Measurements from ENCODE around the gene PAX5.

Gene PAX5

GRCh38 chr9:36846621-36847020, 187.4 kb downstream of the PAX5 start:
- Histone ChIP-seq H2BK12ac (ENCODE audit: low read length) (no peak overlapping the region), H3K36me3 (replicated peaks in 1 of 2; ENCODE audit: control insufficient read depth in 2 of 2, insufficient read depth in 2 of 2, low read length in 2 of 2) (peaks cover 0 to 58% of the 10 kb centered on the region in 2 donors), H3K9ac (ENCODE audit: low read depth, low read length, poor library complexity) (no peak overlapping the region), H3K4ac (ENCODE audit: low read length) (no peak overlapping the region), H3K4me2 (ENCODE audit: insufficient read depth, low read length, poor library complexity, severe bottlenecking) (no peak overlapping the region), H4K91ac (ENCODE audit: low read depth, low read length, poor library complexity) (no peak overlapping the region), H3K4me3 (ENCODE audit: low read length in 2 of 2) (no peak overlapping the region), H3K14ac (ENCODE audit: low read length) (no peak overlapping the region), H3K4me1 (ENCODE audit: control insufficient read depth in 2 of 2, insufficient read depth in 1 of 2, low read depth in 1 of 2, low read length in 2 of 2) (peaks cover 9 to 26% of the 10 kb centered on the region in 2 donors), H3K27me3 (ENCODE audit: control insufficient read depth in 3 of 3, insufficient read depth in 3 of 3, low read depth in 1 of 3, low read length in 3 of 3) (peaks cover 0 to 2% (median 0%) of the 10 kb centered on the region in 3 experiments), H2AFZ (ENCODE audit: low read length) (no peak overlapping the region), H3K23ac (ENCODE audit: low read depth, low read length, poor library complexity) (no peak overlapping the region), H4K8ac (ENCODE audit: low read depth, low read length) (no peak overlapping the region), H2BK120ac (ENCODE audit: low read depth, low read length) (no peak overlapping the region), H3K79me1 (ENCODE audit: low read depth, low read length) (no peaks in the 10 kb centered on the region), H2AK5ac (ENCODE audit: low read depth, low read length) (no peak overlapping the region), H2BK5ac (ENCODE audit: low read length) (no peak overlapping the region), H3K18ac (ENCODE audit: low read length) (peak overlapping the region; percentile 8), H3K9me3 (replicated peaks in 1 of 2; ENCODE audit: control insufficient read depth in 2 of 2, insufficient read depth in 1 of 2, low read depth in 1 of 2, low read length in 2 of 2) (no peaks in the 10 kb centered on the region), H2BK15ac (ENCODE audit: low read length) (no peak overlapping the region), H3K27ac (replicated peaks; ENCODE audit: low read length) (no peak overlapping the region)
- no CpG with 5 or more reads among the region's 8 CpGs for WGBS, 2 donors (ENCODE audit: extremely low coverage in 2 of 2, insufficient read length in 2 of 2, insufficient replicate concordance in 1 of 2)
- DNase-seq (ENCODE audit: low spot score): no peak

GRCh38 chr9:36845844-36846243, 188.2 kb downstream of the PAX5 start:
- Histone ChIP-seq H2BK5ac (ENCODE audit: low read length) (no peak overlapping the region), H3K23ac (ENCODE audit: low read depth, low read length, poor library complexity) (no peak overlapping the region), H3K4me1 (ENCODE audit: control insufficient read depth in 2 of 2, insufficient read depth in 1 of 2, low read depth in 1 of 2, low read length in 2 of 2) (peaks cover 9 to 29% of the 10 kb centered on the region in 2 donors), H4K91ac (ENCODE audit: low read depth, low read length, poor library complexity) (no peak overlapping the region), H2AK5ac (ENCODE audit: low read depth, low read length) (no peak overlapping the region), H3K9me3 (replicated peaks in 1 of 2; ENCODE audit: control insufficient read depth in 2 of 2, insufficient read depth in 1 of 2, low read depth in 1 of 2, low read length in 2 of 2) (no peaks in the 10 kb centered on the region), H4K8ac (ENCODE audit: low read depth, low read length) (no peak overlapping the region), H3K18ac (ENCODE audit: low read length) (no peak overlapping the region), H3K27ac (replicated peaks; ENCODE audit: low read length) (no peak overlapping the region), H2BK120ac (ENCODE audit: low read depth, low read length) (no peak overlapping the region), H3K4me3 (ENCODE audit: low read length in 2 of 2) (no peak overlapping the region), H2BK12ac (ENCODE audit: low read length) (no peak overlapping the region), H3K4me2 (ENCODE audit: insufficient read depth, low read length, poor library complexity, severe bottlenecking) (no peak overlapping the region), H3K4ac (ENCODE audit: low read length) (no peak overlapping the region), H3K36me3 (replicated peaks in 1 of 2; ENCODE audit: control insufficient read depth in 2 of 2, insufficient read depth in 2 of 2, low read length in 2 of 2) (peaks cover 0 to 51% of the 10 kb centered on the region in 2 donors), H3K79me1 (ENCODE audit: low read depth, low read length) (no peaks in the 10 kb centered on the region), H3K14ac (ENCODE audit: low read length) (no peak overlapping the region), H2BK15ac (ENCODE audit: low read length) (no peak overlapping the region), H2AFZ (ENCODE audit: low read length) (no peak overlapping the region), H3K27me3 (ENCODE audit: control insufficient read depth in 3 of 3, insufficient read depth in 3 of 3, low read depth in 1 of 3, low read length in 3 of 3) (peaks cover 0 to 2% (median 0%) of the 10 kb centered on the region in 3 experiments), H3K9ac (ENCODE audit: low read depth, low read length, poor library complexity) (no peak overlapping the region)
- WGBS, 2 donors (ENCODE audit: extremely low coverage in 2 of 2, insufficient read length in 2 of 2, insufficient replicate concordance in 1 of 2): no CpG with 5 or more reads among the region's 2 CpGs
- no peak for DNase-seq (ENCODE audit: low spot score)

GRCh38 chr9:36844961-36845360, 189.1 kb downstream of the PAX5 start:
- no peak overlapping the region for H3K18ac ChIP-seq (ENCODE audit: low read length)
- no peak overlapping the region for H2AFZ ChIP-seq (ENCODE audit: low read length)
- DNase-seq (ENCODE audit: low spot score): no peak
- no peak overlapping the region for H3K9ac ChIP-seq (ENCODE audit: low read depth, low read length, poor library complexity)
- peak overlapping the region; percentile 24 for H2AK5ac ChIP-seq (ENCODE audit: low read depth, low read length)
- no peak overlapping the region for H2BK12ac ChIP-seq (ENCODE audit: low read length)
- H3K14ac ChIP-seq (ENCODE audit: low read length): no peak overlapping the region
- WGBS, 2 donors (ENCODE audit: extremely low coverage in 2 of 2, insufficient read length in 2 of 2, insufficient replicate concordance in 1 of 2): no CpG with 5 or more reads among the region's 1 CpG
- H3K27me3 ChIP-seq (ENCODE audit: control insufficient read depth in 3 of 3, insufficient read depth in 3 of 3, low read depth in 1 of 3, low read length in 3 of 3): peaks cover 0 to 2% (median 0%) of the 10 kb centered on the region in 3 experiments
- H3K36me3 ChIP-seq (replicated peaks in 1 of 2; ENCODE audit: control insufficient read depth in 2 of 2, insufficient read depth in 2 of 2, low read length in 2 of 2): peaks cover 0 to 58% of the 10 kb centered on the region in 2 donors
- H4K8ac ChIP-seq (ENCODE audit: low read depth, low read length): no peak overlapping the region
- H3K4me1 ChIP-seq (ENCODE audit: control insufficient read depth in 2 of 2, insufficient read depth in 1 of 2, low read depth in 1 of 2, low read length in 2 of 2): peaks cover 9 to 29% of the 10 kb centered on the region in 2 donors
- no peak overlapping the region for H3K4ac ChIP-seq (ENCODE audit: low read length)
- H3K4me2 ChIP-seq (ENCODE audit: insufficient read depth, low read length, poor library complexity, severe bottlenecking): no peak overlapping the region
- no peak overlapping the region for H2BK120ac ChIP-seq (ENCODE audit: low read depth, low read length)
- H4K91ac ChIP-seq (ENCODE audit: low read depth, low read length, poor library complexity): no peak overlapping the region
- no peak overlapping the region for H2BK5ac ChIP-seq (ENCODE audit: low read length)
- H2BK15ac ChIP-seq (ENCODE audit: low read length): no peak overlapping the region
- no peak overlapping the region for H3K27ac ChIP-seq (replicated peaks; ENCODE audit: low read length)
- no peaks in the 10 kb centered on the region for H3K79me1 ChIP-seq (ENCODE audit: low read depth, low read length)
- H3K4me3 ChIP-seq (ENCODE audit: low read length in 2 of 2): no peak overlapping the region
- H3K23ac ChIP-seq (ENCODE audit: low read depth, low read length, poor library complexity): no peak overlapping the region
- H3K9me3 ChIP-seq (replicated peaks in 1 of 2; ENCODE audit: control insufficient read depth in 2 of 2, insufficient read depth in 1 of 2, low read depth in 1 of 2, low read length in 2 of 2): no peaks in the 10 kb centered on the region

- Histone ChIP-seq H3K23ac (ENCODE audit: low read depth, low read length, poor library complexity) (no peak overlapping the region), H3K18ac (ENCODE audit: low read length) (no peak overlapping the region), H4K91ac (ENCODE audit: low read depth, low read length, poor library complexity) (no peak overlapping the region), H2AFZ (ENCODE audit: low read length) (no peak overlapping the region), H3K4ac (ENCODE audit: low read length) (no peak overlapping the region), H3K27me3 (ENCODE audit: control insufficient read depth in 3 of 3, insufficient read depth in 3 of 3, low read depth in 1 of 3, low read length in 3 of 3) (peaks cover 0 to 2% (median 0%) of the 10 kb centered on the region in 3 experiments), H3K9ac (ENCODE audit: low read depth, low read length, poor library complexity) (no peak overlapping the region), H3K4me1 (ENCODE audit: control insufficient read depth in 2 of 2, insufficient read depth in 1 of 2, low read depth in 1 of 2, low read length in 2 of 2) (peaks cover 9 to 27% of the 10 kb centered on the region in 2 donors), H3K14ac (ENCODE audit: low read length) (no peak overlapping the region), H3K4me3 (ENCODE audit: low read length in 2 of 2) (no peak overlapping the region), H2BK5ac (ENCODE audit: low read length) (no peak overlapping the region), H2BK120ac (ENCODE audit: low read depth, low read length) (no peak overlapping the region), H3K4me2 (ENCODE audit: insufficient read depth, low read length, poor library complexity, severe bottlenecking) (no peak overlapping the region), H3K27ac (replicated peaks; ENCODE audit: low read length) (no peak overlapping the region), H2AK5ac (ENCODE audit: low read depth, low read length) (no peak overlapping the region), H3K9me3 (replicated peaks in 1 of 2; ENCODE audit: control insufficient read depth in 2 of 2, insufficient read depth in 1 of 2, low read depth in 1 of 2, low read length in 2 of 2) (no peaks in the 10 kb centered on the region), H3K36me3 (replicated peaks in 1 of 2; ENCODE audit: control insufficient read depth in 2 of 2, insufficient read depth in 2 of 2, low read length in 2 of 2) (peaks cover 0 to 68% of the 10 kb centered on the region in 2 donors), H2BK12ac (ENCODE audit: low read length) (no peak overlapping the region), H3K79me1 (ENCODE audit: low read depth, low read length) (no peaks in the 10 kb centered on the region), H2BK15ac (ENCODE audit: low read length) (no peak overlapping the region), H4K8ac (ENCODE audit: low read depth, low read length) (no peak overlapping the region)
- DNase-seq (ENCODE audit: low spot score): no peak
- no CpG with 5 or more reads among the region's 1 CpG for WGBS, 2 donors (ENCODE audit: extremely low coverage in 2 of 2, insufficient read length in 2 of 2, insufficient replicate concordance in 1 of 2)
Observed at GRCh38 chr9:36843964-36844363, 190.1 kb downstream of the PAX5 start.
